Adipose tissue (tissue), 3 donors: ENCODE measurements around the gene TMEM221. TPM values are rescaled to one million over a fixed set of nuclear protein-coding genes. Genes with fewer than 3 reads are reported as not detected.

ENCODE experiments used
- H3K27ac ChIP-seq: one replicate; pipeline ENCODE4 v1.5.1; 2013; ENCODE audit warnings: low read depth, low read length
- WGBS, 3 donors: extraction: QIAGEN DNeasy Blood & Tissue Kit; methylation state at CpG; one replicate each; pipeline ENCODE4 v1.1.7; 2013; 5-methylcytosine and 5-hydroxymethylcytosine counted together
- polyA plus RNA-seq, 3 donors: library from polyadenylated mRNA; stranded (reverse); fragments of 200-250 nt; gene quantifications; one replicate each; pipeline ENCODE4 v1.2.3, GENCODE V29; 2013
- donor health status: healthy with polysubstance abuse.
- donor health status: Bipolar disorder and iron deficiency.
- donor health status: healthy.

Gene TMEM221
- polyA plus RNA-seq, 3 donors = 0.06 to 0.59 (median 0.34) TPM

DNA sequence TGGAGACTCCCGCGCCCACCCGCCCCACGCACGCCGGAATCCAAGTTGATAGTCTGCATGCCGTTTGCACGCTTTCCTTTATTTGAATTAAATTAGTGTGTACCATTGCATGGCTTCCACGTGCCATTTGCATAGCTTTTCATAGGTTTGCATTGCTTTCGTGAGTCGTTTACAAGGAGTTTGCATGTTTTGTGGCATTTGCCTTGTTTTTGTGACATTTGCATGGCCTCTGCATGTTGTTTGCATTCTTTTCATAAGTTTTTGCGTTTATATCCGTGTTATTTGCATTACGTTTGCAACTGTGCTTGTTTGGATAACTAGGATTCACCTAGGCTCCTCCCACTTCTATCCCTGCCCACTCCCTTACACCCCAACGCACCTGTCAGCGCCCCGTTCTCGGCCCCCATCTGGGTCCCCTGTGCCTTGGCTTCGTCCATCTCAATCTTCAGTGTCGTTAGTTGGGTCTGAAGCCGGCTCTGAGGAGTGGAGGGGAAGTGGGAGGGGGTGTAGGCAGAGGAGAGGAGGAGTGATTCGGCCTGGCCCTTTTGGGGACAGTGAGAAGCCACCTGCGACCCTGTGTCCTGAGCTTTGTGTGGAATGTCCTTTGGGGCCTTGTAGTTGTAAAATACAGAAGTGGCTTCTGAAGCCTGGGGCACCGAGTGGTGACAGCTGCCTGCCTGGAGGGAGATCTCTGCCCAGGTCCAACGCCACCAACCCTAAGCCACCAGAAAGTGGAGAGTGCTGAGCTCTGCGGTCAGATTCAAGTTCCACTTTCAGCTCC is 56.9 kb downstream of the TMEM221 start:
- H3K27ac ChIP-seq = no peak overlapping the region
- WGBS, 3 donors = 7 to 11% (median 9%) methylated on average over 26 of the region's 26 CpGs

DNA sequence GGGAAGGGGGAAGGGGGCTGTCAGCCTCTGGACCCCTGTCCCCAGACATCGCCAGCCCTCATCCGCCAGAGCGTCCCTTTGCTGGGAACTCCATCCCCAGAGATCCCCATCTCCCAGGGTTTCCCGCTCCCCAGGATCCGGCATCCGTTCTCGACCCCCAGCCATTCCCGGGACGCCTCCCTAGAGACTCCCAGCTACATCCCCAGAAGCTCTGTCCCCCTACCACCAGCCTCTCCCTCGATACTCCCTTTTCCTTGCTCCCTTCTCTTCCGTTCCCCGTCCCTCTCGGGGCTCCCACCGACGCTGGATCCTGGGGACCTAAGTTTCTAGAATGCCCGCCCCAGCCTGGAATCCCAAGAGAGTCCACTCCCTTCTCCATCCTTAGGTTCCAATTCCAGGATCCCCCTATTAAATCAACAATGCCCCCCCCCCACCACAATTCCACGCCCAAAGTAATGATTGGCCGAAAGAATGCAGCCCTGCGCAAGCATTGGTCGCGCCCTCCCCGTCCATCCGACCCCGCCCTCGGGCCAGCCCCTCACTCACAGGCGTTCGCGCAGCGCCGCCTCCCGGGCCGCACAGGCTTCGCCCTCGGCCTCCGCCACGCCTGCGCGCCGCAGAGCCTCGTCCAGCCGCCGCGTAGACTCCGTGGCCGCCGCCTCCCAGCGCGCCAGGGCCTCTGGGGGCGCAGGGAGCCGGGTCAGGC is 57.6 kb downstream of the TMEM221 start:
- H3K27ac ChIP-seq = no peak overlapping the region

DNA sequence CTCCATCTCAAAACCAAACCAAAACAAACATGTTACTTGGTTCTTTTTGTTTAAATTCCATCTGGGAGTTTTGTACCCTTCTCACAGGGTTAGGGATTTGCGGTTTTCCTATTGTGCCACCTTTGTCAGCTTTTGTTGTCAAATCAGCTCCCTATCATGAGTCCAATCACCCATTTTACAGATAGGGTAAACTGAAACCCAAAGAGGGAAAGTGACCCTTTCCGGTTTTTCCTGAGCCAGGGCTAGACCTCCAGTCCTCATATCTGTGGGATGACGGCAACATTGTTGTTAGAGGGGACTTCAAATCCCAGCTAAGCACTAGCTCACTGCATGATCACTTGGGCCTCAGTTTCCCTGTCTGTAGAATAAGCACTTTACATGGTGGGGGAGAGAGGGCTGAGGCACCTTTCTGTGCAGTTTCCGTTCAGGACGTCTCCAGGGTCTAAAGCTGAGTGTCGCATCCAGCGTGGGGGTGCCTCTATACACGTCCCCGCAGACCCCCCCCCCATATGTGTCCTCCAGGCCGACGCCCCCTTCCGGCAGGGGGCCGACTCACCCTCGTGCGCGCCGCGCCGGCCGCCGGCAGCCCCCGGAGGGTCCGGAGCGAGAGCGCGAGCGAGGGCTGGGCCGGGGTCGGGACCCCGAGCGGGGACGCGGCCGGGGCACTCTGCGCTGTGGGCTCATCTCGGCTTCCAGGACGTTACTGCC is 58.4 kb downstream of the TMEM221 start:
- 9 to 16% (median 10%) methylated on average over 16 to 37 of the region's 37 CpGs for WGBS, 3 donors
- H3K27ac ChIP-seq = no peak overlapping the region

More for the DNA sequence above, 57.6 kb downstream of the TMEM221 start:
- 0 to 1% (median 1%) methylated on average over 48 to 50 of the region's 50 CpGs for WGBS, 3 donors

DNA sequence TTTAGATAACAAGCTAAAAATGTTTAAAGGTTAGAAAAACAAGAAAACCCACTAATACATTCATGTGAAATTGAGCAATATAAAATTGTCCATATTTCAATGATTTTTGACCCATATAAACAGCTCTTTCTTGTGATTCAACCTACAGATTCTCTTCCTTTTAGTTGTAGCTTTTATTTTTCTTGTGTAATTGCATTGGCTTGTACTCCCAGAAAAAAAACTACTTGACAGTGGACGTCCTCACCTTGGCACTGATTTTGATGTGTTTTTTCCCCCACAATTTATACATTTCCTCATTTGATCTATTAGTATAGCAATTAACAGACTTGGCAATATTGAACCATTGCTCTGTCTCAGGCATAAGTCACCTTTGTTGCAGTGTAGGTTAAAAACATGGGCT is 59.2 kb downstream of the TMEM221 start:
- no peak overlapping the region for H3K27ac ChIP-seq
- 34 to 79% (median 65%) methylated on average over 1 of the region's 1 CpG for WGBS, 3 donors

DNA sequence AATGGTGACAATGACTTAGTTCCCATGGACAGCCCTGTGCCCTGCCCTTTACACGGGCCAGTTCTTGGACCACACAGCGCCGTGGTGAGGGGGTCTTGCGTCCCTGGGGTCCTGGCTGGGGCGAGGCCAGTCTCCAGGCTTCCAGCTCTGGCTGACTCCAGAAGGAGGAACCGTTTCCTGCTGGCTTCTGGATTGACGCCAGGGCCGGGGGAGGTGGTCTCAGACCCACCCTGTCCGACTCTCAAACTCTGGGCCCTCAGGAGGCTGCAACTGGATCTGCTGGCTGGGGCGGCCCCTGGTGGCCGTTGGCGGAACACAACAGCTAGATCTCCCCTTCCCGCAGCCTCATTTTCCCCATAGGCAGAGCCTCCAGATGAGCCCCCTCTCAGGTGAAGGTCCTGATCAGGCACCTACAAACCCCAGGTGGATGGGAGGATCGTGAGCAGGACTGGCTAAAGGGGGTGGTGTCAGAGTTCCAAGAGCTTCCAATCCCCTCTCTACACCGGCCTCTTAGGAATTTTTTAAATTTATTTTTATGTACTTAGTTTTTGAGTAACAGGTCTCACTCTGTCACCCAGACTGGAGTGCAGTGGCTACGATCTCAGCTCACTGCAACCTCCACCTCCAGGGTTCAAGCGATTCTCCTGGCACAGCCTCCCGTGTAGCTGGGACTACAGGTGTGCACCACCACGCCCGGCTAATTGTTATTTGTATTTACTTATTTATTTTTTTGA is 62.4 kb downstream of the TMEM221 start:
- no peak overlapping the region for H3K27ac ChIP-seq
- WGBS, 3 donors = 28 to 36% (median 32%) methylated on average over 20 of the region's 20 CpGs

Other genes starting within 250 kb of the TMEM221 start
- 10 to 100 TPM; 41.1 to 61.7 (median 45.7) TPM for gene USE1, start 233.3 kb downstream of the TMEM221 start, polyA plus RNA-seq
- gene OCEL1, start 222.4 kb downstream of the TMEM221 start, polyA plus RNA-seq = 10 to 100 TPM; 21.4 to 46.4 (median 30.6) TPM
- 10 to 100 TPM; 11.0 to 44.8 (median 30.2) TPM for gene NR2F6, start 202.7 kb downstream of the TMEM221 start, polyA plus RNA-seq
- gene USHBP1, start 183.9 kb downstream of the TMEM221 start, polyA plus RNA-seq = 10 to 100 TPM in 2 of 3 donors, 1 to 10 TPM in 1; 2.5 to 28.0 (median 11.0) TPM
- 10 to 100 TPM; 38.2 to 70.6 (median 65.2) TPM for gene BABAM1, start 181.2 kb downstream of the TMEM221 start, polyA plus RNA-seq
- gene ANKLE1, start 166.8 kb downstream of the TMEM221 start, polyA plus RNA-seq = under 1 TPM; 0.08 to 0.70 (median 0.34) TPM
- 1 to 10 TPM; 7.1 to 9.2 (median 7.9) TPM for gene ABHD8, start 145.2 kb downstream of the TMEM221 start, polyA plus RNA-seq
- gene MRPL34, start 142.8 kb downstream of the TMEM221 start, polyA plus RNA-seq = 100 to 1,000 TPM in 2 of 3 donors, 10 to 100 TPM in 1; 97.5 to 156 (median 101) TPM
- gene DDA1, start 139.1 kb downstream of the TMEM221 start, polyA plus RNA-seq = 10 to 100 TPM; 19.7 to 90.1 (median 39.3) TPM
- gene ANO8, start 113.8 kb downstream of the TMEM221 start, polyA plus RNA-seq = 10 to 100 TPM in 1 of 3 donors, 1 to 10 TPM in 2; 5.6 to 15.8 (median 6.3) TPM
- gene GTPBP3, start 111.1 kb downstream of the TMEM221 start, polyA plus RNA-seq = 10 to 100 TPM; 10.1 to 18.8 (median 13.6) TPM
- 100 to 1,000 TPM in 1 of 3 donors, 10 to 100 TPM in 2; 73.0 to 247 (median 78.6) TPM for gene PLVAP, start 71.3 kb downstream of the TMEM221 start, polyA plus RNA-seq
- gene CCDC194, start 54.5 kb downstream of the TMEM221 start, polyA plus RNA-seq = not detected
- gene BST2, start 43.0 kb downstream of the TMEM221 start, polyA plus RNA-seq = 100 to 1,000 TPM in 2 of 3 donors, 10 to 100 TPM in 1; 51.3 to 220 (median 175) TPM
- gene MVB12A, start 28.6 kb downstream of the TMEM221 start, polyA plus RNA-seq = 10 to 100 TPM; 43.9 to 70.1 (median 66.4) TPM
- 1 to 10 TPM in 2 of 3 donors, under 1 TPM in 1; 0.07 to 1.6 (median 1.6) TPM for gene NXNL1, start 12.3 kb upstream of the TMEM221 start, polyA plus RNA-seq
- 10 to 100 TPM; 12.3 to 30.6 (median 23.7) TPM for gene SLC27A1, start 21.9 kb upstream of the TMEM221 start, polyA plus RNA-seq
- gene PGLS, start 63.0 kb upstream of the TMEM221 start, polyA plus RNA-seq = 100 to 1,000 TPM in 1 of 3 donors, 10 to 100 TPM in 2; 67.1 to 126 (median 86.4) TPM
- gene COLGALT1, start 107.0 kb upstream of the TMEM221 start, polyA plus RNA-seq = 10 to 100 TPM; 21.5 to 68.3 (median 50.4) TPM
- gene UNC13A, start 239.7 kb upstream of the TMEM221 start, polyA plus RNA-seq = 1 to 10 TPM in 1 of 3 donors, under 1 TPM in 2; 0.11 to 1.0 (median 0.15) TPM